Measurements from ENCODE around the gene WDR35.
"Not testable (repeated sequence)": the region's sequence is repeated elsewhere in the genome, so short reads cannot be mapped to it uniquely, and the experiment has no call there.

WDR35 gene

DNA sequence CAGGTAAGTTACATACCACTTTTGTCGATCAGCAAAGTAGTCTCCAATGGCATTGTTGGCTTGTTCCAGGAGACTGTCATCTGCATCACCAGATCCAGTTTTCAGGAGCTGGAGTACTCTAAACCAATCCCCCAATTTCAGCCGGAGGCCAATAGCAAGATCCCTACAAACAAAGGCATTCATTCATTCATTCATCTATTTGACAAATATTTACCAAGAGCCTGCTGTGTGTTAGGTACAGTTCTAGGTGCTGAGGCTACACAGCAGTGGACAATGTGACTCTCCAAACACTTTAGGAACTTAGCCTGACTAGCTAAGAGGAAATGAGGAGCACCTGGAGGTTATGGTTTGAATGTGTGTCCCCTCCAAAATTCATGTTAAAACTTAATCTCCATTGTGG lies 53.7 kb downstream of the WDR35 start:
- no peak overlapping the region for H3K27ac ChIP-seq
- TF ChIP-seq, protein P1, sequence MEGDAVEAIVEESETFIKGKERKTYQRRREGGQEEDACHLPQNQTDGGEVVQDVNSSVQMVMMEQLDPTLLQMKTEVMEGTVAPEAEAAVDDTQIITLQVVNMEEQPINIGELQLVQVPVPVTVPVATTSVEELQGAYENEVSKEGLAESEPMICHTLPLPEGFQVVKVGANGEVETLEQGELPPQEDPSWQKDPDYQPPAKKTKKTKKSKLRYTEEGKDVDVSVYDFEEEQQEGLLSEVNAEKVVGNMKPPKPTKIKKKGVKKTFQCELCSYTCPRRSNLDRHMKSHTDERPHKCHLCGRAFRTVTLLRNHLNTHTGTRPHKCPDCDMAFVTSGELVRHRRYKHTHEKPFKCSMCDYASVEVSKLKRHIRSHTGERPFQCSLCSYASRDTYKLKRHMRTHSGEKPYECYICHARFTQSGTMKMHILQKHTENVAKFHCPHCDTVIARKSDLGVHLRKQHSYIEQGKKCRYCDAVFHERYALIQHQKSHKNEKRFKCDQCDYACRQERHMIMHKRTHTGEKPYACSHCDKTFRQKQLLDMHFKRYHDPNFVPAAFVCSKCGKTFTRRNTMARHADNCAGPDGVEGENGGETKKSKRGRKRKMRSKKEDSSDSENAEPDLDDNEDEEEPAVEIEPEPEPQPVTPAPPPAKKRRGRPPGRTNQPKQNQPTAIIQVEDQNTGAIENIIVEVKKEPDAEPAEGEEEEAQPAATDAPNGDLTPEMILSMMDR (conservative IDR thresholded peaks at IDR 0.05): no peak

DNA sequence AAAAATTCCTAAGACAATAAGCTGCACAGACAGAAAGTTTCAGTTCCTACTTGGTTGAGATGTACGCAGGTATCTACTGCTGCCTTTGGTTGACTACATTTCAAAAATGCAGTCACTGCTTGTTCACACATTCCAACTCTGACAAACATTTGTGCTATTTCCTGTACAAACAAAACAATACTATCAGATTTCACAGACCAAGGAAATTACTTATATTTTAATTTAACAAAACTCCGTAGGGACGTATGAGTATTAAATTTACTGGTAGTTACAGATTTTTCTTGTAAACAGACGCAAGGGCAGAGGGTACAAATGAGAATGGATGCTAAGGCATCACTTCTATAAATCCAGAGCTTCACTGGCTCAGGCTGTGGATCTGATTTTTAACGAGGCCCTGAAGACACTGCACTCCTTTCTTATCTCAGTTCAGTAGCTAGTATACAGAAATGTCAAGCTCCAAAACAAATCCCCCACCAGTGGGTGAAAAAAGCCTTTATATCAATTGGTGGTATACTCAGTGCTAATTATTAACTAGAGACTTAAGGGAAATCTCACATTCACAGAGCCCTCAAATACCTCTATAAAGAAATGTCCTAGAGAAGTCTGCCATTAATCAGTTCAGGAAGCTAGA lies 56.4 kb downstream of the WDR35 start:
- TF ChIP-seq, protein P1 (conservative IDR thresholded peaks at IDR 0.05): no peak
- peak overlapping the region; percentile 78 for H3K27ac ChIP-seq

DNA sequence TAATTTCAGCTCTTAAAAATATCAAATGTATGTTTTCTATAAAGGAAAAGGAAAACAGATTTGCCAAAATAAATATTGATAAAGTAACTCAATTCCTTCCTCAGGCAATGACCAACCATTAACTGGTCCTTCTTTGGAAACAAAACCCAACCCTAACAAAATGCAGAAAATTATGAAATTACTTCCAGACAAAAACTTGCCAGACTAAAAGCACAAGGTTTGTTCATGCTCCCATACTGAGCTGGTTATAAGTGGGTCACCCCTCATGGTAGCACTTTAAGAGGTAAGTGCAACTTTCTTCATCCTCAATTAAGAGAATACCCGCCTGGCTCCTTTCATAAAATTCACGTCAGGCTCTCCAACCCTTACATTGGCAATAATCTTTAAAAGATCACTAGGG lies 57.0 kb downstream of the WDR35 start:
- TF ChIP-seq, protein P1 (conservative IDR thresholded peaks at IDR 0.05): no peak
- H3K27ac ChIP-seq: peak overlapping the region; percentile 78

DNA sequence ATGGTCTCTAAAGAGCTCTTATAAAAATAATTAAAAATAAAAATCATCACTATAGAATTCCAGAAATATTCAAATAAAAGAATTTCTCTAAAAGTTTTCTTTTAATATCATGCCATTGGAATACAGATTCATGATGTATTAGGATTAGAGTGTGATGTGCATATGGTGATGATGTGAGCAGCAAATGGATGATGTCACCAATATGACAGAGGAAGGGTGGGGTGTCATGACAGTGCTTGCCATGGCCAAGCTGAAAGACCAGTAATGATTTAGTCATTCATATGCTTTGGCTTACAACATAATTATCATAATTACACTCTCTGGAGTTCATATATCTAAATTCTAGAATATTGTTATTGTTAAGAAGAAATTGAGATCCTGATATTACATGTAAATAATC lies 60.7 kb downstream of the WDR35 start:
- no peak overlapping the region for H3K27ac ChIP-seq
- TF ChIP-seq, protein P1 (conservative IDR thresholded peaks at IDR 0.05): no peak

DNA sequence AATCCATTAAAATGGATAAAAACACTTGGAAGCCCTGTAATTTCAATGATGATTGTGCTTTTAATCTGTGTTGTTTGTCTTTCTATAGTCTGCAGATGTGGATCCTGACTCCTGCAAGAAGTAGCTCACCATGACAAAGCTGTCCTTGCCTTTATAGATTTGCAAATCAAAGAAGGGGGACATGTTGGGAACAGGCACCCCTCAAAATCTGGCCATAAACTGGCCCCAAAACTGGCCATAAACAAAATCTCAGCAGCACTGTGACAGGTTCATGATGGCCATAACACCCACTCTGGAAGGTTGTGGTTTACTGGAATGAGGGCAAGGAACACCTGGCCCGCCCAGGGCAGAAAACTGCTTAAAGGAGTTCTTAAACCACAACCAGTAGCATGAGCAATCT lies 62.1 kb downstream of the WDR35 start:
- H3K27ac ChIP-seq: not testable (repeated sequence)

DNA sequence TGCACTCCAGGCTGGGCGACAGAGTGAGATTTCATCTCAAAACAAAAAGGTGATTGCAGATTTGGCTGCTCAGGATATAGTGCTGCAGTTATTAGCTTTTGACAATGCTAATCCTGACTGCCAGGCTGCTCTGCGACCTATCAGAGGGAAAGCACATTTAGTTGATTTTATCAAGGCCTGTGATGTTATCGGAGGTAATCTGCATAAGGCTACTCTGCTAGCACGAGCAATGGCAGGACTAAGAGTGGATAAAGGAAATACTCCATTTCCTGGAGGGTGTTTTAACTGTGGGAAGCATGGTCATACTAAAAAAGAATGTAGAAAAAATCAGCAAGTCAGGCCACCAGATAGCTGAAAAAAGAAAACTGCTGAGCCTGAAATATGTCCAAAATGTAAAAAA lies 65.4 kb downstream of the WDR35 start:
- H3K27ac ChIP-seq: not testable (repeated sequence)

DNA sequence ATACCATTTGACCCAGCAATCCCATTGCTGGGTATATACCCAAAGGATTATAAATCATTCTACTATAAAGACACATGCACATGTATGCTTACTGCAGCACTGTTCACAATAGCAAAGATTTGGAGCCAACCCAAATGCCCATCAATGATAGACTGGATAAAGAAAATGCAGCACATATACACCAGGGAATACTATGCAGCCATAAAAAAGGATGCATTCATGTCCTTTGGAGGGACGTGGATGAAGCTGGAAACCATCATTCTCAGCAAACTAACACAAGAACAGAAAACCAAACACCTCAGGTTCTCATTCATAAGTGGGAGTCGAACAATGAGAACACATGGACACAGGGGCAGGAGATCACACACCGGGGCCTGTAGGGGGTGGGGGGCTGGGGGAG lies 67.7 kb downstream of the WDR35 start:
- not testable (repeated sequence) for H3K27ac ChIP-seq

DNA sequence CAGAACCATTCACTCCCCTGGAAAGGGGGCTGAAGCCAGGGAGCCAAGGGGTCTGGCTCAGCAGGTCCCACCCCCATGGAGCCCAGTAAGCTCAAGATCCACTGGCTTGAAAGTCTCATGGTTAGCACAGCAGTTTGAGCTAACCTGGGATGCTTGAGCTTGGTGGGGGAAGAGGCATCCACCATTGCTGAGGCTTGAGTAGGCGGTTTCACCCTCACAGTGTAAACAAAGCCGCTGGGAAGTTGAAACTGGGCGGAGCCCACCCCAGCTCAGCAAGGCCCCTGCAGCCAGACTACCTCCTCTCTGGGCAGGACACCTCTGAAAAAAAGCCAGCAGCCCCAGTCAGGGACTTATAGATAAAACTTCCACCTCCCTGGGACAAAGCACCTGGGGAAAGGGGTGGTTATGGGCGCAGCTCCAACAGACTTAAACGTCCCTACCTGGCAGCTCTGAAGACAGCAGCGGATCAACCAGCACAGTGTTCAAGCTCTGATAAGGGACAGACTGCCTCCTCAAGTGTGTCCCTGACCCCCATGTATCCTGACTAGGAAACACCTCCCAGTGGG lies 73.4 kb downstream of the WDR35 start:
- H3K27ac ChIP-seq: no peak overlapping the region
- TF ChIP-seq, protein P1 (conservative IDR thresholded peaks at IDR 0.05): no peak

DNA sequence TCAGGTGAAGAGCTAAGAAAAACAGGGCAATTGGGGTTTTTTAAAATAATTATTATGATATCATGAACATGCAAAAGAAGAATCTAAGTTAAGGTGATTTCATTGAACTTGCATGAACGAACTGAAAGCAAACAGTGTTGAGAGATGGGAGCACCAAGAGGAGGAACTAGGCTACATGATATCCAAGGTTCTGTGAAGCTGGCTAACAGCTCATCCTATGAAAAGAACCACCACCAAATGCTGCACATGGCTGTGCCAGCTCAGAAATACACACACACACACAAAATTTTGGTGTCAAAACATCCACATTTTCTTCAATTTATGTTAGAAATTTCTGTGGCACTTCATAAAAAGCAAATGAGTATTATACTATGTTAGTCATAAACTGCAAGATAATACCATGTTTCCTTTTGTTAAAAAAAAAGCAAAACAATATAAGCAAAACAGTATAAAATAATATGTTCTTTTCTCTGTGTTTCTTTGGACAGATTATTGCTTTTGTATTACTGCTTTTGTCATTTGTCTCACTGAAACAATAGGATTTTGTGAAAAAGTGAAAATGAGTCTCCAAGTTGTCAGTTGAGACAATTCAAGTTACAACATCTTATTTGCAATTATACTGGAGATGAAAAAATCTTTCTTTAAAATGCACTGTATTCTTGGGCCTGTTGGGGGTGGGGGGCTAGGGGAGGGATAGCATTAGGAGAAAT lies 75.5 kb downstream of the WDR35 start:
- no peak overlapping the region for H3K27ac ChIP-seq
- TF ChIP-seq, protein P1 (conservative IDR thresholded peaks at IDR 0.05): no peak
